Esophagus muscularis mucosa (tissue), 4 donors: Measurements from ENCODE around the gene BMI1. TPM values are rescaled to one million over a fixed set of nuclear protein-coding genes. Genes with fewer than 3 reads are reported as not detected.

Experiments used
- DNase-seq: peaks from one replicate; pipeline ENCODE4 v3.0.0-alpha.2; 2017; ENCODE audit errors: extremely low spot score
- H3K27ac ChIP-seq, 4 donors: fragments of 200-600 bp; sonication (generic); replicated peaks in 1 of 4; 1 replicate in 3 of 4; 2 replicates in 1 of 4; pipeline ENCODE4 v1.5.1; 2016 to 2019; ENCODE audit warnings: mild to moderate bottlenecking in 1 of 4
- H3K27me3 ChIP-seq, 4 donors: fragments of 200-600 bp; sonication (generic); one replicate each; pipeline versions ENCODE4 v1.5.1 to v1.6.0; 2016 to 2019
- H3K36me3 ChIP-seq, 4 donors: fragments of 200-600 bp; sonication (generic); one replicate each; pipeline ENCODE4 v1.5.1; 2016 to 2019
- H3K4me1 ChIP-seq, 4 donors: fragments of 200-600 bp; sonication (generic); one replicate each; pipeline ENCODE4 v1.5.1; 2016 to 2019
- H3K4me3 ChIP-seq, 4 donors: fragments of 200-600 bp; sonication (generic); 1 replicate in 2 of 4; 2 replicates in 2 of 4; pipeline ENCODE4 v1.5.1; 2016 to 2019; ENCODE audit warnings: mild to moderate bottlenecking in 4 of 4, moderate library complexity in 1 of 4
- H3K9me3 ChIP-seq, 4 donors: fragments of 200-600 bp; sonication (generic); 1 replicate in 3 of 4; 2 replicates in 1 of 4; pipeline ENCODE4 v1.5.1; 2016 to 2019
- EP300 ChIP-seq: sonication (generic); formaldehyde crosslinking; IDR thresholded peaks from one replicate; pipeline ENCODE4 v1.6.1; 2017; ENCODE audit warnings: antibody characterized with exemption
- POLR2A ChIP-seq: fragments of 450-650 bp; IDR thresholded peaks from one replicate; pipeline ENCODE4 v1.6.1; 2017; ENCODE audit warnings: antibody characterized with exemption, moderate library complexity, mild to moderate bottlenecking, low read depth
- POLR2AphosphoS5 ChIP-seq, 2 donors: sonication (generic); formaldehyde crosslinking; IDR thresholded peaks; one replicate each; pipeline ENCODE4 v1.6.1; 2017; ENCODE audit warnings: antibody characterized with exemption in 2 of 2
- WGBS: methylation state at CpG from one replicate; pipeline ENCODE4 v1.1.5; 2018; 5-methylcytosine and 5-hydroxymethylcytosine counted together
- intact Hi-C: fragments of 100-400 bp; cut with DNase I; formaldehyde crosslinking; loops from one replicate; pipeline ENCODE4 v1.15.1; 2023
- total RNA-seq, 4 donors: library from RNA; depleted of rRNA; stranded (reverse); fragments of >200 nt; gene quantifications; one replicate each; pipeline versions ENCODE4 v1.1.0 to v1.2.1, GENCODE V29; 2016
- TF ChIP-seq, protein P1 (sequence below), 3 experiments: fragments of 200-600 bp in 2 of 3; fragments of 450-650 bp in 1 of 3; sonication (generic) in 2 of 3; IDR thresholded peaks; one replicate each; pipeline ENCODE4 v1.5.1; 2017 to 2019; ENCODE audit warnings: antibody characterized with exemption in 3 of 3, mild to moderate bottlenecking in 2 of 3, moderate library complexity in 1 of 3

BMI1 gene
- total RNA-seq, 4 donors from 2014 or later = 74.4 to 106 (median 89.4) TPM

DNA sequence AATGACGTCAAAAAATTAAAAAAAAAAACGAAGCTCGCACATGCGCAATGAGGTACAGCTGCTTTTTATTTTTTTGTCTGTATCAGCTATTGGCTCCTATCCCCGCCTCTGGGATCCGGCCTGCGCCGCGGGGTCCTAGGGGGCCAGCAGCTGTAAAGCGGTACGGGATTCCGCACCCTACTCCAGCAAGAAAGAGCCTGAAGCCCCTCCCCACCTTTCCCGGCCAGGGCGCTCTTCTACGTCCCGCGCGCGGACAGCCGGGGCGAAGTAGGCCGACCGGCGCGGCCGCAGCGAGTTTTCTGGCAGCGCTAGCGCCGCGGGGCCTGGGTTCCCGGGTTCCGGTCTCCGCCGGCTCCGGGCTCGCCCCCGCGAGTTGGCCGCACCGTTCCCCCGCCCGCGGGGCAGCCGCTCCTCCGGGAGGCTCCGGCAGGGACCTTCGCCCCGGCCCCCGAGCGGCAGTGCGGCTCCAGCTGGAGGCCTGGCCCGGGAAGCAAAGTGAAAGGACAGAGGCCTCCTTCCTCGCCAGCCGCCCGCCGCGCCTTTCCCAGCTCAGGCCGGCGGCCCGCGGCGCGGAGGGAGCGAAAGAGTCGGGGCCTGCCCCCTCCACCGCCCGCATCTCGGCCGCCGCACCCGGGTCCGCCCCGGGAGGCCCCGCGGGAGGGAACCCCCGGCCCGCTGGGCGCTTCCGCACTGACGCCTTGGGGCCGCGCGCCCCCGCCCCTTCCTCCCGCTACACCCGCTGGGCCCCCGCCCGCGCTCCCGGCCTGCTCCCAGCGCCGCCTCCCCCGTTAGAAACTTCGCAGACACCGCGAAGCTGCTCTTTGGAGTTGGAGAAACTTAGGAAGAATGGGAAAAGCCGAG lies 19.7 kb downstream of the BMI1 start:
- Histone ChIP-seq H3K27ac (peak overlapping the region; percentile 96 to 98 (median 98)), H3K4me3 (peak overlapping the region; percentile 81 to 93 (median 86)), H3K4me1 (peaks cover 33 to 44% (median 37%) of the 10 kb centered on the region in 4 donors), H3K9me3 (no peaks in the 10 kb centered on the region), H3K27me3 (peaks cover 30 to 83% (median 79%) of the 10 kb centered on the region in 4 donors), H3K36me3 (no peaks in the 10 kb centered on the region)
- intact Hi-C loops = loop anchor here (5.0 to 10.0 kb wide), 3 partner anchors 97 to 754 kb away; partner anchors contain the start of gene MSRB2
- no peak for DNase-seq
- WGBS = under 1% methylated on average over 13 of the region's 98 CpGs
- TF ChIP-seq POLR2A = peak; percentile 6
- no peak for TF ChIP-seq EP300
- peak; percentile 75 to 86 for TF ChIP-seq POLR2AphosphoS5 (IDR thresholded peaks at IDR 0.05)

DNA sequence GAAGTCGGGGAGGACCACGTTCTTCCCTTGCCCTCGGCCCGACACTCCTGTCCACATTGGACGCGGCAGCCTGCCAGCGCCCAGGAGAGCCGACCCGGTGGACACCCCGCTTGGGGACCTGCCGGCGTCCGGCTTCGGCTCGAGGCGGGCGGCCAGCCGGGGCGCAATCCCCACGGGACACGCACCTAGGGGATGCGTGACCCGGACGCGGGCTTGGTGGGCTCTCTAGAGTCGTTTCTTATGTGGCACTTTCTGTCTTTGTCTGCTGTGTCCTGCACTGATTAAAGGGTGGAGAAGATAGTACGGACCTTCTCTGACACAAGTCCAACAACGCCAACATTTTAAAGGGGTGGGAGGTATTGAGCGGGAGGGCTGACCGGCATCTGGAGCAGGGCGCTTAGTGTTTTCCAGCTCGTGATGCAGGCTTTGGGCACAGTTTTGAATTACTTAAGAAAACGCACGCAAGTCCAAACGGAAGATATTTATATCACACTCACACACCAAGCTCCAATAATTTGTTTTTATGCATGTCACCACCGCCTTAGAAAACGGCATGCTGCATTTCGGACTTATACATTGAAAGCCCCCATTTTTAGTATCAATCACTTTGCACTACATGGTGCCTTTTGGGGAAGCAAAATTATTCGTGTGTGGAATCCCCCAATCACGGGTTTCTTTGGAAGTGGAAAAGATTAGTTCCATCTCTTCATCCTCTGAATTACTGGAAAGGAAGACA lies 20.5 kb downstream of the BMI1 start:
- peak overlapping the region; percentile 96 to 98 (median 98) for H3K27ac ChIP-seq
- H3K36me3 ChIP-seq = no peaks in the 10 kb centered on the region
- intact Hi-C loops = loop anchor here (5.0 to 10.0 kb wide), 3 partner anchors 96 to 753 kb away; partner anchors contain the start of gene MSRB2
- no peak for TF ChIP-seq POLR2A
- TF ChIP-seq EP300 = no peak
- no peak for TF ChIP-seq POLR2AphosphoS5 (IDR thresholded peaks at IDR 0.05)
- TF ChIP-seq, protein P1, sequence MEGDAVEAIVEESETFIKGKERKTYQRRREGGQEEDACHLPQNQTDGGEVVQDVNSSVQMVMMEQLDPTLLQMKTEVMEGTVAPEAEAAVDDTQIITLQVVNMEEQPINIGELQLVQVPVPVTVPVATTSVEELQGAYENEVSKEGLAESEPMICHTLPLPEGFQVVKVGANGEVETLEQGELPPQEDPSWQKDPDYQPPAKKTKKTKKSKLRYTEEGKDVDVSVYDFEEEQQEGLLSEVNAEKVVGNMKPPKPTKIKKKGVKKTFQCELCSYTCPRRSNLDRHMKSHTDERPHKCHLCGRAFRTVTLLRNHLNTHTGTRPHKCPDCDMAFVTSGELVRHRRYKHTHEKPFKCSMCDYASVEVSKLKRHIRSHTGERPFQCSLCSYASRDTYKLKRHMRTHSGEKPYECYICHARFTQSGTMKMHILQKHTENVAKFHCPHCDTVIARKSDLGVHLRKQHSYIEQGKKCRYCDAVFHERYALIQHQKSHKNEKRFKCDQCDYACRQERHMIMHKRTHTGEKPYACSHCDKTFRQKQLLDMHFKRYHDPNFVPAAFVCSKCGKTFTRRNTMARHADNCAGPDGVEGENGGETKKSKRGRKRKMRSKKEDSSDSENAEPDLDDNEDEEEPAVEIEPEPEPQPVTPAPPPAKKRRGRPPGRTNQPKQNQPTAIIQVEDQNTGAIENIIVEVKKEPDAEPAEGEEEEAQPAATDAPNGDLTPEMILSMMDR (IDR thresholded peaks at IDR 0.05) = no peak
- peaks cover 28 to 83% (median 78%) of the 10 kb centered on the region in 4 donors for H3K27me3 ChIP-seq
- peak overlapping the region; percentile 81 to 93 (median 86) for H3K4me3 ChIP-seq
- peaks cover 25 to 40% (median 30%) of the 10 kb centered on the region in 4 donors for H3K4me1 ChIP-seq
- no peak for DNase-seq
- no peaks in the 10 kb centered on the region for H3K9me3 ChIP-seq
- WGBS = 3% methylated on average over 34 of the region's 40 CpGs

GRCh38 chr10:22341926-22342196 lies 21.0 kb downstream of the BMI1 start:
- no peaks in the 10 kb centered on the region for H3K36me3 ChIP-seq
- intact Hi-C loops = loop anchor here (5.0 to 10.0 kb wide), 3 partner anchors 95 to 753 kb away; partner anchors contain the start of gene MSRB2
- H3K4me3 ChIP-seq = no peak overlapping the region
- H3K27ac ChIP-seq = no peak overlapping the region
- WGBS = 46% methylated on average over 3 of the region's 3 CpGs
- peaks cover 23 to 83% (median 77%) of the 10 kb centered on the region in 4 donors for H3K27me3 ChIP-seq
- TF ChIP-seq, protein P1 (IDR thresholded peaks at IDR 0.05) = no peak
- TF ChIP-seq POLR2AphosphoS5 (IDR thresholded peaks at IDR 0.05) = no peak
- no peaks in the 10 kb centered on the region for H3K9me3 ChIP-seq
- DNase-seq = no peak
- H3K4me1 ChIP-seq = peaks cover 21 to 35% (median 25%) of the 10 kb centered on the region in 4 donors

GRCh38 chr10:22342421-22342820 lies 21.5 kb downstream of the BMI1 start:
- Histone ChIP-seq H3K4me3 (no peak overlapping the region), H3K4me1 (peaks cover 21 to 32% (median 24%) of the 10 kb centered on the region in 4 donors), H3K27me3 (peaks cover 19 to 83% (median 75%) of the 10 kb centered on the region in 4 donors), H3K36me3 (no peaks in the 10 kb centered on the region), H3K27ac (no peak overlapping the region), H3K9me3 (no peaks in the 10 kb centered on the region)
- WGBS = 43% methylated on average over 3 of the region's 3 CpGs
- no peak for DNase-seq
- TF ChIP-seq EP300 = no peak
- TF ChIP-seq POLR2A = no peak
- TF ChIP-seq, protein P1 (IDR thresholded peaks at IDR 0.05) = no peak
- TF ChIP-seq POLR2AphosphoS5 (IDR thresholded peaks at IDR 0.05) = no peak
- intact Hi-C loops = loop anchor here (5.0 to 10.0 kb wide), 3 partner anchors 95 to 752 kb away; partner anchors contain the start of gene MSRB2

DNA sequence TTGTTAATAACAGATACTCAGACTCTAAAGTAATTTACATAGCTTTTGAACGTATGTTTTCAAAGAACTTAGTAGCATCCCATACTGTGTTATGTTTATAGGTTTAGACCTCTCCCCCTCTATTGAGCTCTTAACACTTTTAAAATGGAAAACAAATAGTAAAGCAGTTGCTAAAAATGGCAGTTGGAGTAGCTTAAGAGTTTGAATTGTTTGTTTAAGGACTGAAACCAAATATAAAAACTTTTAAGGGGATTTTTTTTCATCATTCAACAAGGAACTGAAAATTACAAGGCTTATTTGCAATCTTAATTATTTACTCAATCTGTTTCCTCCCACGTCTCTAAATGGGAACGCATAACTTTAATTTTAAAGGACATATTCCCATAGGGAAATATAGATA lies 22.8 kb downstream of the BMI1 start:
- Histone ChIP-seq H3K36me3 (no peaks in the 10 kb centered on the region), H3K4me1 (peaks cover 21 to 32% (median 24%) of the 10 kb centered on the region in 4 donors), H3K27ac (no peak overlapping the region), H3K9me3 (no peaks in the 10 kb centered on the region), H3K4me3 (no peak overlapping the region), H3K27me3 (peaks cover 11 to 77% (median 63%) of the 10 kb centered on the region in 4 donors)
- DNase-seq = no peak
- WGBS = 17% methylated on average over 3 of the region's 3 CpGs
- no peak for TF ChIP-seq POLR2AphosphoS5 (IDR thresholded peaks at IDR 0.05)
- TF ChIP-seq, protein P1 (IDR thresholded peaks at IDR 0.05) = no peak
- intact Hi-C loops = loop anchor here (5.0 to 10.0 kb wide), 3 partner anchors 94 to 751 kb away; partner anchors contain the start of gene MSRB2
